Activated CD8-positive, alpha-beta T cell treated with anti-CD3 and anti-CD28 coated beads for 36 hours (primary cell): Measurements from ENCODE around the gene MS4A4A. TPM values are rescaled to one million over a fixed set of nuclear protein-coding genes. Genes with fewer than 3 reads are reported as not detected.

Source experiments
- ATAC-seq: fragments of 200-7000 bp; cut with Tn5 transposase; one replicate; pipeline ENCODE4 v1.10.0; 2021; ENCODE audit warnings: mild to moderate bottlenecking, moderate library complexity
- CTCF ChIA-PET: fragments of 350-600 bp; sonication (Branson Sonifier 250); formaldehyde crosslinking; loops from one replicate; lab custom pipeline; 2021; ENCODE audit warnings: antibody characterized with exemption; lab: Charles Lee
- POLR2A ChIA-PET: fragments of 350-600 bp; sonication (Branson Sonifier 250); formaldehyde crosslinking; loops from one replicate; lab custom pipeline; 2021; ENCODE audit warnings: antibody characterized with exemption; lab: Charles Lee
- DNase-seq: peaks from one replicate; pipeline ENCODE4 v3.0.0-alpha.2; 2020
- H3K27ac Mint-ChIP-seq: one replicate; pipeline ENCODE4 v1.8.0; 2021; ENCODE audit warnings: mild to moderate bottlenecking, mixed read lengths
- H3K27me3 Mint-ChIP-seq: one replicate; pipeline ENCODE4 v1.8.0; 2021; ENCODE audit warnings: mixed read lengths
- H3K36me3 Mint-ChIP-seq: one replicate; pipeline ENCODE4 v1.8.0; 2021; ENCODE audit warnings: low read depth, mixed read lengths
- H3K4me1 Mint-ChIP-seq: one replicate; pipeline ENCODE4 v1.8.0; 2021; ENCODE audit warnings: low read depth, mixed read lengths
- H3K4me3 Mint-ChIP-seq: one replicate; pipeline ENCODE4 v1.8.0; 2021; ENCODE audit warnings: mild to moderate bottlenecking, moderate library complexity, mixed read lengths
- H3K9me3 Mint-ChIP-seq: one replicate; pipeline ENCODE4 v1.8.0; 2021; ENCODE audit warnings: mixed read lengths
- intact Hi-C: fragments of 100-400 bp; cut with micrococcal nuclease; formaldehyde crosslinking; loops from one replicate; pipeline ENCODE4 v1.10.0; 2022
- total RNA-seq, 2 experiments: library from RNA; stranded (reverse); gene quantifications; one replicate each; pipeline ENCODE4 v1.2.3, GENCODE V29; 2021
- TF ChIP-seq, protein P1 (sequence below): fragments of 200-600 bp; IDR thresholded peaks from one replicate; pipeline ENCODE4 v1.8.0; 2022; ENCODE audit warnings: antibody characterized with exemption, mild to moderate bottlenecking

Gene MS4A4A
- total RNA-seq, 2 experiments from 2014 or later, result not detected

GRCh38 chr11:60307507-60308195, 27.2 kb downstream of the MS4A4A start:
- TF ChIP-seq, protein P1, sequence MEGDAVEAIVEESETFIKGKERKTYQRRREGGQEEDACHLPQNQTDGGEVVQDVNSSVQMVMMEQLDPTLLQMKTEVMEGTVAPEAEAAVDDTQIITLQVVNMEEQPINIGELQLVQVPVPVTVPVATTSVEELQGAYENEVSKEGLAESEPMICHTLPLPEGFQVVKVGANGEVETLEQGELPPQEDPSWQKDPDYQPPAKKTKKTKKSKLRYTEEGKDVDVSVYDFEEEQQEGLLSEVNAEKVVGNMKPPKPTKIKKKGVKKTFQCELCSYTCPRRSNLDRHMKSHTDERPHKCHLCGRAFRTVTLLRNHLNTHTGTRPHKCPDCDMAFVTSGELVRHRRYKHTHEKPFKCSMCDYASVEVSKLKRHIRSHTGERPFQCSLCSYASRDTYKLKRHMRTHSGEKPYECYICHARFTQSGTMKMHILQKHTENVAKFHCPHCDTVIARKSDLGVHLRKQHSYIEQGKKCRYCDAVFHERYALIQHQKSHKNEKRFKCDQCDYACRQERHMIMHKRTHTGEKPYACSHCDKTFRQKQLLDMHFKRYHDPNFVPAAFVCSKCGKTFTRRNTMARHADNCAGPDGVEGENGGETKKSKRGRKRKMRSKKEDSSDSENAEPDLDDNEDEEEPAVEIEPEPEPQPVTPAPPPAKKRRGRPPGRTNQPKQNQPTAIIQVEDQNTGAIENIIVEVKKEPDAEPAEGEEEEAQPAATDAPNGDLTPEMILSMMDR, result no peak
- H3K9me3 Mint-ChIP-seq, result no peaks in the 10 kb centered on the region
- H3K4me3 Mint-ChIP-seq, result no peak overlapping the region
- ATAC-seq (peak; percentile 83), DNase-seq (peak; percentile 60)
- H3K4me1 Mint-ChIP-seq, result peaks cover 24% of the 10 kb centered on the region
- peaks cover 10% of the 10 kb centered on the region for H3K27me3 Mint-ChIP-seq
- POLR2A ChIA-PET, result no interaction called here
- peak overlapping the region; percentile 96 for H3K27ac Mint-ChIP-seq
- intact Hi-C loops, result no loop called here
- CTCF ChIA-PET, result interaction anchor here (0.6 to 1.3 kb wide), 3 partner anchors 26 to 374 kb away, joined by 3 to 7 read pairs (median 3); no protein-coding TSS in a partner anchor
- H3K36me3 Mint-ChIP-seq, result no peaks in the 10 kb centered on the region

DNA sequence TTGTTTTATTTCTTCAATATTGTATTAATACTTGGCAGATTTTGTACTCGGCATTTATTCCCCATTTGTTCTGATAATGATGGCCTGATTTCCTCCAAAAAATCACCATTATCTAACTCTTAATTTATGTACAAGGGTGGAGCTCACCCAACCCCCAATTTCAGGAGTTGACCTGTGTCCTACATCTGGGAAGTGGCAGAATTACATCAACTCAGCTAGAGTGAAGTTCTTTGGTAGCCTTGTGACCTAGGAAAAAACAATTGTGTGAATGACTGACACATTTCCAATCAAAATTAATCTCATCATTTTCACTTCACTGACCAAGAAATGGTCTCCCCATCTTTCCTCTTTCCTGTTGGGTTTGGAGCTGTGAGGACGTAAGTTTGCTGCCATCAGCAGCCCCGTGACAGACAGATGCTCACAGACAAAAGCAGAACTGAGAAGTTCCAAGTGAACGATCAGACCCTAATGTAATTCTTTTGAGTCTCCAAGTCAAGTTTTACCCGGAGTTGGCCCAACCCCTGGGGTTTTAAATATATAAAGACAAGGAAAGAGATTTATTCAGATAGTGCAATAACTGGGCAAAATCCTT, 30.0 kb downstream of the MS4A4A start:
- TF ChIP-seq, protein P1, result no peak
- DNase-seq (no peak), ATAC-seq (no peak)
- POLR2A ChIA-PET, result no interaction called here
- intact Hi-C loops, result no loop called here
- Mint-ChIP-seq H3K27me3 (peaks cover 12% of the 10 kb centered on the region), H3K9me3 (no peaks in the 10 kb centered on the region), H3K36me3 (no peaks in the 10 kb centered on the region), H3K27ac (no peak overlapping the region), H3K4me3 (no peak overlapping the region), H3K4me1 (peaks cover 26% of the 10 kb centered on the region)
- CTCF ChIA-PET, result no interaction called here

- ATAC-seq (no peak), DNase-seq (no peak)
- ChIA-PET POLR2A (no interaction called here), CTCF (interaction anchor here (0.8 kb wide), 1 partner anchor 29 kb away, joined by 3 read pairs; no protein-coding TSS in a partner anchor)
- no peak overlapping the region for H3K4me3 Mint-ChIP-seq
- TF ChIP-seq, protein P1, result no peak
- H3K4me1 Mint-ChIP-seq, result peaks cover 2% of the 10 kb centered on the region
- no peaks in the 10 kb centered on the region for H3K36me3 Mint-ChIP-seq
- peaks cover 13% of the 10 kb centered on the region for H3K27me3 Mint-ChIP-seq
- no peak overlapping the region for H3K27ac Mint-ChIP-seq
- intact Hi-C loops, result no loop called here
- peaks cover 11% of the 10 kb centered on the region for H3K9me3 Mint-ChIP-seq
Observed at GRCh38 chr11:60314635-60315321, 34.3 kb downstream of the MS4A4A start.

- TF ChIP-seq, protein P1, result no peak
- H3K27ac Mint-ChIP-seq, result no peak overlapping the region
- H3K4me1 Mint-ChIP-seq, result peaks cover 2% of the 10 kb centered on the region
- CTCF ChIA-PET, result no interaction called here
- peaks cover 15% of the 10 kb centered on the region for H3K9me3 Mint-ChIP-seq
- DNase-seq (no peak), ATAC-seq (no peak)
- H3K27me3 Mint-ChIP-seq, result peaks cover 16% of the 10 kb centered on the region
- POLR2A ChIA-PET, result no interaction called here
- no peak overlapping the region for H3K4me3 Mint-ChIP-seq
- no peaks in the 10 kb centered on the region for H3K36me3 Mint-ChIP-seq
- intact Hi-C loops, result no loop called here
Observed at GRCh38 chr11:60315871-60316270, 35.4 kb downstream of the MS4A4A start.

DNA sequence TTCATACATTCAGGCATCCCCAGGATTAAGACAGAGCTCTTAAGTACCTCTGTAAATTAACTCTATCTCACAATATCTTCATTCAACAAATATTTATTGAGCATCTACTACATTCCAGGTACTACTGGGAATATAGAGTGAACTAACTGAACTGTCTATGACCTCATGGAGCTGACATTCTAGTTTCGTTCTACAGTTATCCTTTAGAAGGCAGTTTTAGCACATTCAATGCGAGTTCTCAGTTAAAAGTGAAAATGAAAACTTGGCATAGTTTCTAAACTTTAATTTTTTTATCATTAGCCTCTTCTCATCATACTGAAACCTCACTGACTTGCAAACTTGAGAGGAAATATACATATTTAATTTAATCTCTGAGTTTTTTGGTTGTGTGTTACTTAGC, 35.9 kb downstream of the MS4A4A start:
- ChIA-PET POLR2A (no interaction called here), CTCF (no interaction called here)
- ATAC-seq (no peak), DNase-seq (no peak)
- Mint-ChIP-seq H3K27me3 (peaks cover 18% of the 10 kb centered on the region), H3K4me3 (no peak overlapping the region), H3K4me1 (peaks cover 2% of the 10 kb centered on the region), H3K9me3 (peaks cover 16% of the 10 kb centered on the region), H3K36me3 (no peaks in the 10 kb centered on the region), H3K27ac (no peak overlapping the region)
- TF ChIP-seq, protein P1, result no peak
- intact Hi-C loops, result no loop called here
